ENCODE data around the gene HLA-DMB. TPM values are rescaled to one million over a fixed set of nuclear protein-coding genes. Genes with fewer than 3 reads are reported as not detected.
A peak's percentile ranks its signal among the peaks of the same experiment; 100 is the strongest.

The HLA-DMB gene
- 0.39 TPM in 1 of 2 replicates, not detected in the other for total RNA-seq
- 0.75 and 1.1 TPM in 2 replicates for polyA plus RNA-seq
- polyA plus RNA-seq (2011; cell fraction: cytosol; rRNA removed) = 0.71 and 0.87 TPM in 2 replicates
- polyA plus RNA-seq (2011; cell fraction: nucleus; rRNA removed) = 1.2 and 1.3 TPM in 2 replicates
- 0.16 and 0.27 TPM in 2 replicates for polyA plus RNA-seq (2012)
- 0.34 and 0.45 TPM in 2 replicates for polyA minus RNA-seq
- not detected for polyA minus RNA-seq (2011; cell fraction: cytosol; rRNA and poly(A)+ RNA removed)
- polyA minus RNA-seq (2011; cell fraction: nucleus; rRNA and poly(A)+ RNA removed) = 0.72 TPM in 1 of 2 replicates, not detected in the other
- Bru-seq, nascent RNA = not detected
- percentile 24 among the genes with signal in this experiment for BruChase-seq, experiment 1, labeled RNA remaining after a 6-hour chase
- BruChase-seq, experiment 2, labeled RNA remaining after a 2-hour chase = percentile 21 among the genes with signal in this experiment
- long read RNA-seq = 0 reads

DNA sequence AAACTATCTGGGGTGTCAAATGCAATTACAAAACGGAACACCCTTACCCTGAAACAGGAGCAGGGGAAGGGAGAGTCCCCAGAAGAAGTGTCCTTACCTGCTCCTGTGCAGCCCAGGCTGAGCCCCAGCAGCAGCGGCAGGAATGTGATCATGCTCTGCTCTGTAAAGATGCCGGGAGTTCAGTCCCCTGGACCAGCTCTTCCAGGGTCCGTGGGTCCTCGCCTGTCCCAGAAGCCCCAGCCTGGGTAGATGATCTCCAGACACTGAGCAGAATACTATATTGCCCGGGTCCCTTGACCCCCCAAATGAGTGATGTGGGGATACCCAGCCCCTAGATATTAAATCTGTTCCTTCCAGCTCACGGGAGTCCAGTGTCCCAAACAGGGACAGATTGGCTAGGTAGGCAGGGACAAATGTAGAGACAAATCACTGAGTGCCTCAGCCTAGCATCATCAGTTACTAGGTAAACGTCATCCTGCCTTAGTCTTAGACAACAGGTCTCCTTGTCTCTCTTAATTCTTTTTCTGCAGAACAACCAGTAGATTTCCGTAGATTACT, at the start of gene HLA-DMB:
Gene HLA-DMB (minus strand): TSS at position 373 of the 558 bp plus-strand sequence. CDS start 221 bp downstream, at position 152.
- Histone ChIP-seq H2AFZ (ENCODE audit: low read depth, low read length) (peak within 1 kb of the TSS; percentile 15), H3K27me3 (ENCODE audit: control insufficient read depth in 2 of 2, insufficient read depth in 2 of 2, low read length in 2 of 2) (peaks cover 35 to 58% of the 10 kb centered on the region in 2 experiments), H3K4me3 (replicated peaks in 1 of 3; ENCODE audit: insufficient read depth in 1 of 3, low read depth in 1 of 3, low read length in 3 of 3) (no peak within 1 kb of the TSS), H3K9me1 (replicated peaks; ENCODE audit: control insufficient read depth, extremely low read depth, insufficient read depth, low read length) (no peaks in the 10 kb centered on the region), H3K79me2 (ENCODE audit: control insufficient read depth, insufficient read depth, low read length) (no peaks in the 10 kb centered on the region), H3K4me1 (ENCODE audit: control insufficient read depth, extremely low read depth, insufficient read depth, low read length) (peaks cover 7% of the 10 kb centered on the region), H3K4me2 (ENCODE audit: insufficient read depth, low read length) (no peak within 1 kb of the TSS), H3K9me3 (replicated peaks; ENCODE audit: control insufficient read depth, insufficient read depth, low read length) (no peaks in the 10 kb centered on the region), H3K27ac (ENCODE audit: insufficient read depth, low read depth, low read length) (no peak within 1 kb of the TSS), H3K9ac (replicated peaks; ENCODE audit: extremely low read depth, insufficient read depth, low read length) (no peak within 1 kb of the TSS), H4K20me1 (replicated peaks; ENCODE audit: control insufficient read depth, extremely low read depth, insufficient read depth, low read length) (no peaks in the 10 kb centered on the region), H3K36me3 (ENCODE audit: control insufficient read depth in 2 of 2, extremely low read depth in 1 of 2, insufficient read depth in 2 of 2, low read length in 2 of 2) (no peaks in the 10 kb centered on the region)
- ChIA-PET CTCF (interaction anchor here (0.6 to 5.7 kb wide), 7 partner anchors 11 to 410 kb away, joined by 3 to 53 read pairs (median 4); partner anchors contain the start of gene HLA-DMA), POLR2A (interaction anchor here (0.6 to 3.1 kb wide), 2 partner anchors 32 to 40 kb away, joined by 9 to 29 read pairs; no protein-coding TSS in a partner anchor)
- intact Hi-C loops (cut with micrococcal nuclease) = loop anchor here (2.0 kb wide), 1 partner anchor 26 kb away; no protein-coding TSS in a partner anchor
- dilution Hi-C loops (cut with MboI; ENCODE audit: extremely low pct_ligation_motif_present, low sequenced_read_pairs) = no loop called here
- no TSS peak for BruUV-seq (replicated peaks)
- peak; percentile 88 for DNase-seq (ENCODE audit: low read depth, low spot score)
- FAIRE-seq = peak; percentile 93
- TF ChIP-seq GATA2 (IDR thresholded peaks at IDR 0.05; ENCODE audit: insufficient read depth, insufficient read length, low read depth, low read length) (no peak), POLR2A (IDR thresholded peaks at IDR 0.05; ENCODE audit: low read depth, low read length) (no peak), JUN (IDR thresholded peaks at IDR 0.05; ENCODE audit: borderline replicate concordance, insufficient read depth, insufficient read length, low read depth) (no peak), POLR2AphosphoS5 (IDR thresholded peaks at IDR 0.05; ENCODE audit: insufficient read depth, low read depth, low read length) (no peak), FOS (IDR thresholded peaks at IDR 0.05; ENCODE audit: borderline replicate concordance, insufficient read depth, low read length) (no peak), MYC (IDR thresholded peaks at IDR 0.05; ENCODE audit: low read depth, low read length) (no peak), EZH2 (IDR thresholded peaks at IDR 0.05; ENCODE audit: borderline replicate concordance, low read depth, low read length, severe bottlenecking) (no peak)
- TF ChIP-seq, protein P1, sequence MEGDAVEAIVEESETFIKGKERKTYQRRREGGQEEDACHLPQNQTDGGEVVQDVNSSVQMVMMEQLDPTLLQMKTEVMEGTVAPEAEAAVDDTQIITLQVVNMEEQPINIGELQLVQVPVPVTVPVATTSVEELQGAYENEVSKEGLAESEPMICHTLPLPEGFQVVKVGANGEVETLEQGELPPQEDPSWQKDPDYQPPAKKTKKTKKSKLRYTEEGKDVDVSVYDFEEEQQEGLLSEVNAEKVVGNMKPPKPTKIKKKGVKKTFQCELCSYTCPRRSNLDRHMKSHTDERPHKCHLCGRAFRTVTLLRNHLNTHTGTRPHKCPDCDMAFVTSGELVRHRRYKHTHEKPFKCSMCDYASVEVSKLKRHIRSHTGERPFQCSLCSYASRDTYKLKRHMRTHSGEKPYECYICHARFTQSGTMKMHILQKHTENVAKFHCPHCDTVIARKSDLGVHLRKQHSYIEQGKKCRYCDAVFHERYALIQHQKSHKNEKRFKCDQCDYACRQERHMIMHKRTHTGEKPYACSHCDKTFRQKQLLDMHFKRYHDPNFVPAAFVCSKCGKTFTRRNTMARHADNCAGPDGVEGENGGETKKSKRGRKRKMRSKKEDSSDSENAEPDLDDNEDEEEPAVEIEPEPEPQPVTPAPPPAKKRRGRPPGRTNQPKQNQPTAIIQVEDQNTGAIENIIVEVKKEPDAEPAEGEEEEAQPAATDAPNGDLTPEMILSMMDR (IDR thresholded peaks at IDR 0.05; ENCODE audit: extremely low read depth in 1 of 2, insufficient read depth in 1 of 2, low read depth in 1 of 2, low read length in 2 of 2) = no peak
- TF ChIP-seq, protein P2, sequence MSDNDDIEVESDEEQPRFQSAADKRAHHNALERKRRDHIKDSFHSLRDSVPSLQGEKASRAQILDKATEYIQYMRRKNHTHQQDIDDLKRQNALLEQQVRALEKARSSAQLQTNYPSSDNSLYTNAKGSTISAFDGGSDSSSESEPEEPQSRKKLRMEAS (IDR thresholded peaks at IDR 0.05; ENCODE audit: insufficient read depth, insufficient read length) = no peak
